ENCODE results near the gene LAX1.
A peak's percentile ranks its signal among the peaks of the same experiment; 100 is the strongest.
"Not testable (repeated sequence)": the region's sequence is repeated elsewhere in the genome, so short reads cannot be mapped to it uniquely, and the experiment has no call there.

The LAX1 gene

DNA sequence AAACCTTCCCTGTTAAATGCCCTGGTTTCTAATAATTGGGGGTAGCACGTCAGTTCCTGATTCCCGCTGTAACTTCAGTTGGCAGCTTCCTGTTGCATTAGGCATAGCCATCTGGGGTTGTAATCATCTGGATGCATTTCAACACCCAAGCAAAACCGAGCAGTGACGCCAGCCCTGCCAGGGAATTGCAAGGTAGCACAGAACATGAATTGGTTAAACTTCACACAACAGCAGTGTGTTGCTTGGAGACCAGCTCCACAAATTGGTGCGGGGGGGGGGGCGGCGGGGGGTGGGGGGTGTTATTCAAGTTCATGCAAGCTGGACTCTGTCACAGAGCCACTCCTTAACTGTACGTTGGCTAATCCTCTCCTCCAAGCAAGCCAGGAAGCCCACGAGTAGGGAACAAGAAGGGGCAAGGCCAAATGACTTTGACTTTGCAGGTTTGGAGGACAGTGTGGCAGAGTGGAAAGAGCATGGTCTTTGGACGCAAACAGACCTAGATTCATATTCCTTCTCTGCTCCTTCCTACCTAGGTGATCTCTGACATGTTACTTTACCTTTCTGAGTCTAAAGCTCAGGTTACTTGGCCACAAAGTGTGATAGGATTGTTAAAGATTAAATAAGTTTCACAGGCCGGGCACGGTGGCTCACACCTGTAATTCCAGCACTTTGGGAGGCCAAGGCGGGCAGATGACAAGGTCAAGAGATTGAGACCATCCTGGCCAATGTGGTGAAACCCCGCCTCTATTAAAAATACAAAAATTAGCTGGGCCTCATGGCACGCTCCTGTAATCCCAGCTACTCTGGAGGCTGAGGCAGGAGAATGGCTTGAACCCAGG, 4.7 kb downstream of the LAX1 start:
- DNase-seq (ENCODE audit: low spot score): no peak

DNA sequence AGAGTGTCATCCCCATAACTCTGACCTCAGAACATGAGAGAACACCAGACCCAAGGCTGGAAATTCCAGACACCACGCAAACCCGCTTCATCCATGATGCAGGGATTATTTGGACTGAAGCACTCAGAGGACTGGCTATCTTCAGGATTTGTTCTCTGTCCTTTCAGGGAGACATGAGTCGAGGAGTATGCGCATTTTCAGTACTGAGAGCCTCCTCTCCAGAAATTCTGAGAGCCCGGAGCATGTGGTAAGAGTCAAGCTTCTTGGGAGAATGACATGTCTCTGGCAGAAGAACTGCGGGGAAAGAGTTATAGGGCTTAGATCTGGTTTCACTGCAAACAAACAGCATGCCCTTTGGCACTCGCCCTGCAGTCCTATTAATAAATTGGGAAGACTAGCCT, 6.9 kb downstream of the LAX1 start:
- DNase-seq (ENCODE audit: low spot score): no peak

DNA sequence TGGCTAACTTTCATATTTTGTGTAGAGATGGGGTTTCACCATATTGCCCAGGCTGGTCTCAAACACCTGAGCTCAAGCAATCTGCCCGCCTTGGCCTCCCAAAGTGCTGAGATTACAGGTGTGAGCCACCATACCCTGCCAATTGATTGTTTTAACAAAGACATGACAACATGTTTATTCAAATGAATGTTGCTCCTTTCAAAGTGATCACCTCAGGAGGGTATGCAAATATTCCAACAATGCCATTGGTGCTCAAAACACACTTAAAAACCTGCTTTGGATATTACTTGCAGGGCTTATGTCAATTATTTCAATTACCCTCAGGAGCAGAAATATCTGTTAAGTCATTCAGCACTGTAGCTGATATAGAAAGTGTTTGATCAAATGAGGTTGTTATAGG, 7.9 kb downstream of the LAX1 start:
- no peak for DNase-seq (ENCODE audit: low spot score)

DNA sequence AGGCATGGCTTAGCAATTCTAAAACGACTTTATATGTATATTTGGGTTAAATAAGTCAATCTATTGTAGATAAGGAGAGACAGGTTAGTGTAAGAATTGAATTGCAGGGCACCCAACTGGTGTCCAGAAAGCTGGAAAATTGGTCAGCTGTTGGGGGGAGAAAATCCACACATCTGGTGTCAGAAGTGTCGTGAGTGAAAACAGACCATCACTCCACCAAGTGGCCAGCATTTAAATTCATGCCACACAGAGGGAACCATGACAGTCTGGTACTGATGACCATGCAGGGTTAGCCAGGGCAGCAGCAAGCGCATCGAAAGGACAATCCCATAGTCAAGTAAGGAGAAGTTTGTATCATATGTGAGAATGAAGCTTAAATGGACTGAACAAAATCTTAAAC, 11.7 kb downstream of the LAX1 start:
- no peak for DNase-seq (ENCODE audit: low spot score)

DNA sequence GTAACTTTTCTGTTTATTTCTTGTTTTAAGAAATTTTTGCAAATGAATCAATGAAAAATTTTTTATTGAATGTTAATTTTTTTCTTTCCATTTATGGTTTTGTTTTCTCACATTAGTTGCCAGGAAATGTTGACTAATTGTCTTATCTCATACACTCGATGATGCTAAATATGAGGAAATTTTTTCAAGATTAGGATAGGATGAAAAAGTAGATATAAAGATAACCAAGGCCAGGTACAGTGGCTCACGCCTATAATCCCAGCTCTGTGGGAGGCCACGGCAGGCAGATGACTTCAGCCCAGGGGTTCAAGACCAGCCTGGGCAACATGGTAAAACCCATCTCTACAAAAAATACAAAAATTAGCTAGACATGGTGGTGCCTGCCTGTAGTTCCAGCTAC, 12.6 kb downstream of the LAX1 start:
- DNase-seq (ENCODE audit: low spot score): no peak

DNA sequence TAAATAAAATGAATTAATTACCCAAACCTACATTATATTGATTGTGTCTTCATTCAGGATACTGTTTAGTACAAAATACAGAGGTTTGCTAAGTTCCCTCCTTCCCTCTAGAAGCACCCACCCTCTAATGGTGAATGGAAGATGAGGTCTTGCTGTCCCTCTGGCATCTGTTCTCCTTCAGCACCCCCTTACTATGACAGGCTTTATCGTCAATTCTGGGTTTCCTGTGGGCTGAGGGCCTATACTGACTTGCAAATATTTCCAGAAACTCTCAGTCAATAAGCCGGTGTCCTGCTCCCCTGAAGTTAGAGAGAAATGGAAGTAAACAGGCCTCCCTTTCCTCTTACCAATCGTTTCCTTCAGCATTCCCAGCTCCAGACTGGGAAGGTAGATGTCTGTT, 13.2 kb downstream of the LAX1 start:
- no peak for DNase-seq (ENCODE audit: low spot score)

DNA sequence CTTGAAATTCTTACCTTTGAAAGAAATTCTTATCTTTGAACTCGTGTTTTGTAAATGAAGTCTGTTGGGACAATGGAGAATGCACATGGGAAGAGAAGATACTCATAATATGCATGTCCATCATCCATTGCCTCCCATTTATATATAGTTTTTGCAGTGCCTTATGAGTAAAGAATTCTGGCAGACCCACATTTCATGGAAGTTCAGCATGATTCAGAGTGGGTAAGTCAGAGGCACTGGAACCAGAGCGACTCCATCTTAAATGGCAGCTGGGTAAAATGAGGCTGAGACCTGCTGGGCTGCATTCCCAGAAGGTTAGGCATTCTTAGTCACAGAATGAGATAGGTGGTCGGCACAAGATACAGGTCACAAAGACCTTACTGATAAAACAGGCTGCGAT, 13.8 kb downstream of the LAX1 start:
- DNase-seq (ENCODE audit: low spot score): no peak

DNA sequence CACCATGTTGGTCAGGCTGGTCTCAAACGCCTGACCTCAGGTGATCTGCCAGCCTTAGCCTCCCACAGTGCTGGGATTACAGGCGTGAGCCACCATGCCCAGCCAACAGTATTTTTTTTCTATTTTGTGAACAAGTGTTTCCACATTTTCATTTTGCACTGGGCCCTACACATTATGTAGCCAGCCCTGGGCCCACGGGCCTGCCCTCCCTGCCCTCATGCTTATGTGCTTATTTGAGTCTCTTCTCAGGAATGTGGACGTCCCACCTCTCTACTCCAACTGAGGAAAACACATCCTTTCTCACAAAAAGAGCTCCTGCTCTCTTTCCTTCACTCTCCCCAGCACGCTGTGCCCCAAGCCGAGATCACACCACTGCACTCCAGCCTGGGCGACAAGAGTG, 17.0 kb downstream of the LAX1 start:
- DNase-seq (ENCODE audit: low spot score): no peak

DNA sequence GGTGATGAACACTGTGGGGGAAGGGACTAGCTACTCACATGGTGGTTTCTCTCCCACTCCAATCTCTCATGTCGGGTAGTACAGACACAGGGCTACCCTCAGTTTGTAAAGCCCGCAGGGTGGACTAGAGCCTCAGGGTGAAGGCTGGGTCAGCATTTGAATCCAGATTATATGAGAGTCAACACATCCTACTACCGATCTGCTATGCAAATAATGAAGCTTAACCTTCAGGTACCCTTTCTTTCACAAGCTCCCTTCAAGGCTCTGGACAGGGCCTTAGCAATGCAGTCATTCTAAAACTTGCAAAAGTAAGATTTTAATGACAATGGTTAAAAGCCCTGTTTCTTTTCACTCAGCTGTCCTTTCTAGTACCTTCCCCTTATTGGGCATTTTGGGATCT, 25.0 kb downstream of the LAX1 start:
- DNase-seq (ENCODE audit: low spot score): no peak

DNA sequence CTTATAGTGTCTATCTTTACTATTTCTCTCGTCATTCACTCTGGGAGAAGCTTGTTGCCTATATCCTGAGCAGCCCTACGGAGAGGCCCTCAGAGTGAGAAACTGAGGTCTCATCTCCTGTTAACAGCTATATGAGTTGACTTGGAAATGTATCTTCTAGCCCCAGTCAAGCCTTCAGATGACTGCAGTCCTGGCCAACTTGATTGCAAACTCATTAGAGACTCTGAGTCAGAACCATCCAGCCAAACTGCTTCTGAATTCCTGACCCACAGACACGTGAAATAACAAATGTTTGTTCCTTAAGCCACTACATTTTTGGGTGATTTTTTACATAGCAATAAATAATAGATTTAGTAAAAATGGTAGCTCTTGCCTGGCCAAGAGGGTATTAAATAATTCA, 26.5 kb downstream of the LAX1 start:
- DNase-seq (ENCODE audit: low spot score): no peak

DNA sequence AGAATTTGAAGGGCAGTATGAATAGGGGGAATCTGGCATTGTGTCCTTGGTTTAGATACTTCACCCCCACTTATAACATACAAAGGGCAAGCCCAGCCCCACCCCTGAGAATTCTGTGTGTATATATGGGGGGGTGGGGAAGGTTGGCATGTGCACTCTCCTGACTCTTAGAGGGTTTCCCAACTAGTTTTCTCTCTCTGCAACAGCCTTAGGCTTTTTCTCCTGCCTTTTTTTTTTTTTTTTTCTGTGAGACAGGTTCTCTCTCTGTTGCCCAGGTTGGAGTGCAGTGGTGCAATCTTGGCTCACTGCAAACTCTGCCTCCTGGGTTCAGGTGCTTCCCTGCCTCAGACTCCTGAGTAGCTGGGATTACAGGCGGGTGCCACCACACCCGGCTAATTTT, 27.5 kb downstream of the LAX1 start:
- no peak for DNase-seq (ENCODE audit: low spot score)

DNA sequence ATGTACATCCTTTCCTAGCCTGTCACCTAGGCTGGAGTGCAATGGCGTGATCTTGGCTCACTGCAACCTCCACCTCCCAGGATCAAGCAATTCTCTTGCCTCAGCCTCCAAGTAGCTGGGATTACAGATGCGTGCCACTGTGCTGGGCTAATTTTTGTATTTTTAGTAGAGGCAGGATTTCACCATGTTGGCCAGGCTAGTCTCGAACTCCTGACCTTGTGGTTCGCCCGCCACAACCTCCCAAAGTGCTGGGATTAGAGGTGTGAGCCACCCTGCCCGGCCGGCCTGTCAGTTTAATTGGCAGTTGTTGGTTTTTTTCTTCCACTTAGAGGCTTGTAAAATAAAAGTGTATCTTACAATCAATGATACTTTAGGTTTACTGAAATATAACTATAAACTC, 28.6 kb downstream of the LAX1 start:
- DNase-seq (ENCODE audit: low spot score): not testable (repeated sequence)

DNA sequence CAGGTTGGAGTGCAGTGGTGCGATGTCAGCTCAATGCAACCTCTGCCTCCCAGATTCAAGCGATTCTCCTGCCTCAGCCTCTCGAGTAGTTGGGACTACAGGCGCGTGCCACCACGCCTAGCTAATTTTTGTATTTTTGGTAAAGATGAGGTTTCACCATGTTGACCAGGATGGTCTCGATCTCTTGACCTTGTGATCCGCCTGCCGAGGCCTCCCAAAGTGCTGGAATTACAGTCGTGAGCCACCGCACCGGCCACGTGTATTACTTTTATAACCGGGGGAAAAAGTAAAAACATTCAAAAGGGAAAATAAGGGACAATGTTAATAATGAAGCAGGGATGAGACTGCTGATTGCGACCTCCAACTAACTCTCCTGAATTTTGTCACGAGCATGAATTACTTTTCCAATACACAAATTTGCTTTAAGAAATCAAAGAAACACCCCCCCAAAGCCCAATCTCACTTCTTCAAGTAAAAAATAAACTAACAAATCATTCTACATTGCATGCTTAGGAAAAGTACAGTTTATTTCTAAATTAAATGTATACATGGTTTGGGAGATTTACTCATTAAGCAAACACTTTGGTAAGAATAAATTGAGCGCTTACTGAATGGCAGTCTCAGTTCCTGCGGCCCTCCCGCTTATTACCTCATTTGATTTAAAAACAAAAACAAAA, 29.9 kb downstream of the LAX1 start:
- no peak for DNase-seq (ENCODE audit: low spot score)

DNA sequence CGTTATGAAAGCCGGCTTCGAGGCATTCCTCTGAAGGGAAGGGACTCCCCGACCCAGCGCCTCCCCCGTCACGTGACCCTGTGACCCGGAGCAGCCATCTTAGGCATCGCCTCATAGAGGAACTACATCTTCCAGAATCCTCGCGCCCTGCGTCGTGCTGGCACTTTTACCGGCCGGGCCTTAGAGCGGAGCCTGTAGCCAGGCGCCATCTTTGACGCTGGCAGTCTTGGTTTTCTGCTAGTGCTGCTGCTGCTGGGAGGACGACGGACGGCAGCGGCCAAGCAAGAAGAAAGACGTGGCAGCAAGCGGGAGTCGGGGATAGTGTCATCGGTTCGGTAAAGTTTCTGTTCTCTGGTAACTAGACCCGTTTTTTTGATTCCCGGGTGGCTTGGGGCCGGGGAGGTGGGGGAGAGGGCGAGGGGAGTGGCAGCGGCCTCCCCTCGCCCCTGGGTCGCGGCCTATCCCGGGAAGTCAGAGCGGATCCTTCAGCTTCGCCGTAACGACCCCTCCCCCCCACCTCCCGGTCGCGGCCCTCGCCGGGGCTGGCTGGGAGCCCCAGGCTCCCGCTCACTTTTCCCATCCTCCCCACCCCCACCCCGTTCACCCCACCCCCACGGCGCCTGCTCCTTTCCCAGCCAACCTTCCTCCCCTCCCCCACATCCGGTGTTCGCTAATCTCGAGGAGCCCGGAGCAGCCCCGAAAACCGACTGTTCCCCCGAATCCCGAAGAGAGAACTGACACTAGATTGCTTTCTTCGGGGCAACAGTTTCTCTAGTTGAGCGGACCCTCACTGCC, 30.7 kb downstream of the LAX1 start, which contains the start of the genes ZBED6 and ZC3H11A:
Gene ZBED6 (plus strand): TSS at position 183 of the 795 bp plus-strand sequence. CDS start 1,900 bp downstream, outside the sequence.
Gene ZC3H11A (plus strand): TSS at position 183 of the 795 bp plus-strand sequence. CDS start 21,448 bp downstream, outside the sequence.
- DNase-seq (ENCODE audit: low spot score): peak; percentile 98

DNA sequence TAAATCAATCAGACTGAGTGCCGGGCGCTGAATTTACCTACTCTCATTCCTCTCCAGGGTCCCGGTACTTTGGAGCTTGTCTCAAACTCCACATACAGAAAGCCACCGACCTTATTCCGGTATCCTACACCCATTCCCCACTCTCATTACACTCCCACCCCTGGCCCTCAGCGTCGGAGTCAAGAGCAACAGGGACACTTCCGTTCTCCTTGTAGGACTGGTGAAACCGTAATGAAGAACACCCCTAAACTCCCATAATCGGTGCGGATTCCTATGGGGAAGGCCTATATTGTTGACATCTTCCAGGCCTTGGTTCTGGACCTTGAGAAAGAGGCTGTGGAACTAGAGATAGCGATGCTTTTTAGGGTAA, 31.2 kb downstream of the LAX1 start:
- DNase-seq (ENCODE audit: low spot score): peak; percentile 66

DNA sequence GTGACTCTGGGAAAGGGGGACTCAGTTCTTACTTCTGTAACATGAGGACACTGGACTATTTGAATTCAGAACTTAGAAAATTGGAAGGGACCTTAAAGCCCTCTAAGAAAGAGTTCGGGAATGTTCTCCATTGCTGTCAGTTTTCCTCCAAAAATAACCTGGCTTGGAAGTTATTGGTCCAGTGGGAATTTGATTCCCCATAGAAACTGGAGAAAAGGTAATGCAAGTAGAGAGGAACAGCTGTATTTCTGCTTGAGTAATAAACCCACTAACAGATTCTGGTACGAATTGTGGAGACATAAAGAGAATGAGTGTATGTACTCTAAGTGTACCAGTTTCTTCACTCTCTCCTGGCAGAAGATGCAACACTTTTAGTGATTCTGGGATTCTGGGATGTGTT, 32.2 kb downstream of the LAX1 start:
- DNase-seq (ENCODE audit: low spot score): no peak

DNA sequence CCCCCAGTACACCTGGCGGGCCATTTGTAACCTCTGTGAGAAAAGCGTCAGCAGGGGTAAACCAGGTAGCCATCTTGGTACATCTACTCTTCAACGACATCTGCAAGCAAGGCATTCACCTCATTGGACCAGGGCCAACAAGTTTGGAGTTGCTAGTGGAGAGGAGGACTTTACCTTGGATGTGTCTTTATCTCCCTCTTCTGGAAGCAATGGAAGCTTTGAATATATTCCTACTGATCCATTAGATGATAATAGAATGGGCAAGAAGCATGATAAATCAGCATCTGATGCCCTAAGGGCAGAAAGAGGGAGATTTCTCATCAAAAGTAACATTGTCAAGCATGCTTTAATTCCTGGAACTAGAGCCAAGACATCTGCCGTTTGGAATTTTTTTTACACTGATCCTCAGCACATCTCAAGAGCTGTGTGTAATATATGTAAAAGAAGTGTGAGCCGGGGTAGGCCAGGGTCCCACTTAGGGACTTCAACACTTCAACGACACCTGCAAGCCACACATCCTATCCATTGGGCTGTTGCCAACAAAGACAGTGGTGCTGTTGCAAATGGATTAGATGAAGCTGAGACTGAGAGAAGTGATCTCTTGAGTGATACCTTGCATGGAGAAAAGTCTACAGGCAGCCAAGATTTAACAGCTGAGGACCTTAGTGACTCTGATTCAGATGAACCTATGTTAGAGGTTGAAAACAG, 33.1 kb downstream of the LAX1 start:
- DNase-seq (ENCODE audit: low spot score): peak; percentile 59

DNA sequence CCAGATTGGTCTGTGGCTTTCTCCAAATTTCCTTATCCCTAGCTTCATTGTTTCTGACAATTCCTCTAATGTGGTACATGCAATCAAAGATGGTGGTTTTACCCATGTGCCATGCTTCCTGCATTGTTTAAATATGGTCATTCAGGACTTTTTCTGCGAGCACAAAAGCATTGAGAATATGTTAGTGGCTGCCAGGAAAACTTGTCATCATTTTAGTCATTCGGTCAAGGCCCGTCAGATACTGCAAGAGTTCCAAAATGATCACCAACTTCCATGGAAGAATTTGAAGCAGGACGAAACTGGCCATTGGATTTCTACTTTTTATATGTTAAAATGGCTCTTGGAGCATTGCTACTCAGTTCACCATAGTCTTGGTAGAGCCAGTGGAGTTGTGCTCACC, 34.2 kb downstream of the LAX1 start:
- no peak for DNase-seq (ENCODE audit: low spot score)

DNA sequence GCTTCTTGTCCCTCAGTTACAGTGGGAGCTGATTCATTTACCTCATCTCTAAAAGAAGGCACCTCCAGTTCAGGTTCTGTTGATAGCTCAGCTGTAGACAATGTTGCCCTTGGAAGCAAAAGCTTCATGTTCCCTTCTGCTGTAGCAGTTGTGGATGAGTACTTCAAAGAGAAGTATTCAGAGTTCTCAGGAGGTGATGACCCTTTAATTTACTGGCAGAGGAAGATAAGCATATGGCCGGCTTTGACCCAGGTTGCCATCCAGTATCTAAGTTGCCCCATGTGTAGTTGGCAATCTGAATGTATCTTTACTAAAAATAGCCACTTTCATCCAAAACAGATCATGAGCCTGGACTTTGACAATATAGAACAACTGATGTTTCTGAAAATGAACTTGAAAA, 35.0 kb downstream of the LAX1 start:
- DNase-seq (ENCODE audit: low spot score): peak; percentile 58

DNA sequence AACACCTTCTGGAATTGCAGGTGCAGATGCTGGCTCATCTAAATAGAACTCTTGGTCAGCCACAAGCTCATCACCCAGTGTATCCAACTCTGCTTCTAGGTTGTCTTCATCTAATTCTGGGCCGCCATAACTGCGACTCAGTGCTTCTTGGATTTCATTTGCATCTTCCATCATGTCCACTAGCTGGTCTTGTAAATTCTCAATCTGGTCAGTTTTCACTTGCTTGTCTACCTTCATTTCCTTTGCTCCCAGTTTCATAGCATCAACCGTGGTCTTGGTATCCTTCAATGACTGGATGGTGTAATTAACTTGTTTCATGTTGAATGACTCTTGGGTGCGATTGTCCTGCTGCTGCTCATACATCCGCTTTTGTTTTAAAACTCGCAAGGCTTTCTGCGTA, 40.7 kb downstream of the LAX1 start:
- DNase-seq (ENCODE audit: low spot score): no peak

DNA sequence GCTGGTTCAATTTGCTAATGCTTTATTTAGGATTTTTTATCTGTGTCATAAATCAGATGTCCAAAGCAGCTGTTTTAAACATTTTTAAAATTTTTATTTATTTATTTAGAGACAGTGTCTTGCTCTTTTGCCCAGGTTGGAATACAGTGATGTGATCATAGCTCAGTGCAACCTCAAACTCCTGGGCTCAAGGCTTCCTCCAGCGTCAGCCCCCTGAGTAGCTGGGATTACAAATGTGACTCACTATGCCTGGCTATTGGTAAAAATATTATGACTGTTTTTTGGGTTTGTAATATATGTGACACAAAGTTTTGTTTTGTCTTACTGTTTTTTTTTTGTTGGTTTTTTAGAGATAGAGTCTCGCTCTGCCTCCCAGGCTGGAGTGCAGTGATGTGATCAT, 42.2 kb downstream of the LAX1 start:
- no peak for DNase-seq (ENCODE audit: low spot score)
